B cell (primary cell): Measurements from ENCODE around the gene SPAM1.

Experiments
- CTCF ChIP-seq: fragments of 200-600 bp; IDR thresholded peaks from one replicate; pipeline ENCODE4 v1.8.0; 2022; ENCODE audit warnings: antibody characterized with exemption, mild to moderate bottlenecking
- EZH2 ChIP-seq: IDR thresholded peaks from 2 replicates; pipeline ENCODE4 v1.6.1; 2012; ENCODE audit warnings: borderline replicate concordance, low read depth, mild to moderate bottlenecking, moderate library complexity, low read length; ENCODE audit not compliant: insufficient read depth, poor library complexity, severe bottlenecking

DNA sequence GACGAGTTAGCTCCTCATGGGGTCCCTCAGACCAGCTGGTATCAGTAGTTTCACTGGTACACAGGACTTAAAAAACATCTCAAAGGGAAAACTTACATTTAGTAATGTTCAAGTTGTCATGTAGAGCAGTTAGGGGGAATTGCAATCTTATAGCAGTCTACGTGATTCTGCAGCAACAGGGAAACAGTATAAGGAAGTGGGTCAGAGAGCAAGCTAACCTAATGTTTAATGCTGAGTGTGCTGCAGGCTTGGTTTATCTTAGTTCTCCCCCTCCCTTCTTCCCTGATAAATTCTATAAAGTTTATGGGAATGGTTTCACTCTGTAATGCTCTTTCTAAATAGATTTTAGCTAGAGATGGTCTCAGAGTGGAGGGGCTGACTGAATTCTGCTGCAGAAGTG is 11.3 kb downstream of the SPAM1 start:
- TF ChIP-seq EZH2: no peak
- no peak for TF ChIP-seq CTCF
